ENCODE data around the gene TM9SF3.

TM9SF3 gene

GRCh38 chr10:96491303-96491702 is 95.5 kb downstream of the TM9SF3 start:
- TF ChIP-seq EZH2 (IDR thresholded peaks at IDR 0.05; ENCODE audit: borderline replicate concordance, low read length) (no peak), CTCF (IDR thresholded peaks at IDR 0.05; ENCODE audit: low read length) (peak; percentile 14; the same call in 1 of the 2 replicates)
- no peaks in the 10 kb centered on the region for H3K27me3 ChIP-seq (ENCODE audit: insufficient read depth, low read length)
- no peak overlapping the region for H3K4me2 ChIP-seq (ENCODE audit: low read length)
- H3K4me1 ChIP-seq (ENCODE audit: insufficient read depth, low read length, severe bottlenecking): no peaks in the 10 kb centered on the region
- H3K9me2 ChIP-seq (ENCODE audit: low read depth, low read length): no peaks in the 10 kb centered on the region
- H3K27ac ChIP-seq (ENCODE audit: low read depth, low read length, poor library complexity, severe bottlenecking): no peak overlapping the region
- no peaks in the 10 kb centered on the region for H3K36me3 ChIP-seq (ENCODE audit: insufficient read depth, low read length)
- H3F3A ChIP-seq (ENCODE audit: insufficient read depth, low read length): no peaks in the 10 kb centered on the region
- H2AFZ ChIP-seq (ENCODE audit: low read length): no peak overlapping the region
- H4K20me1 ChIP-seq (ENCODE audit: insufficient read depth, low read length): no peaks in the 10 kb centered on the region
- no peak overlapping the region for H3K9ac ChIP-seq (ENCODE audit: low read length)
- H3K79me2 ChIP-seq (ENCODE audit: insufficient read depth, low read length): no peaks in the 10 kb centered on the region
- H3K9me3 ChIP-seq (ENCODE audit: low read length): no peaks in the 10 kb centered on the region
- no peak overlapping the region for H3K4me3 ChIP-seq (ENCODE audit: low read depth, low read length, poor library complexity, severe bottlenecking)

GRCh38 chr10:96488161-96488935 is 98.5 kb downstream of the TM9SF3 start:
- TF ChIP-seq EZH2 (IDR thresholded peaks at IDR 0.05; ENCODE audit: borderline replicate concordance, low read length): no peak
- no peak for TF ChIP-seq CTCF (IDR thresholded peaks at IDR 0.05; ENCODE audit: low read length)
- Histone ChIP-seq H3K4me1 (ENCODE audit: insufficient read depth, low read length, severe bottlenecking) (no peaks in the 10 kb centered on the region), H4K20me1 (ENCODE audit: insufficient read depth, low read length) (no peaks in the 10 kb centered on the region)

GRCh38 chr10:96482815-96483588 is 103.8 kb downstream of the TM9SF3 start:
- Histone ChIP-seq H3K4me3 (ENCODE audit: low read depth, low read length, poor library complexity, severe bottlenecking) (no peak overlapping the region), H3K9me3 (ENCODE audit: low read length) (no peaks in the 10 kb centered on the region), H2AFZ (ENCODE audit: low read length) (no peak overlapping the region), H3K79me2 (ENCODE audit: insufficient read depth, low read length) (no peaks in the 10 kb centered on the region), H3K9me2 (ENCODE audit: low read depth, low read length) (no peaks in the 10 kb centered on the region), H3K4me2 (ENCODE audit: low read length) (no peak overlapping the region), H3K36me3 (ENCODE audit: insufficient read depth, low read length) (no peaks in the 10 kb centered on the region), H3K9ac (ENCODE audit: low read length) (no peak overlapping the region), H3F3A (ENCODE audit: insufficient read depth, low read length) (no peaks in the 10 kb centered on the region), H4K20me1 (ENCODE audit: insufficient read depth, low read length) (no peaks in the 10 kb centered on the region), H3K27ac (ENCODE audit: low read depth, low read length, poor library complexity, severe bottlenecking) (no peak overlapping the region), H3K4me1 (ENCODE audit: insufficient read depth, low read length, severe bottlenecking) (no peaks in the 10 kb centered on the region), H3K27me3 (ENCODE audit: insufficient read depth, low read length) (no peaks in the 10 kb centered on the region)
- TF ChIP-seq CTCF (IDR thresholded peaks at IDR 0.05; ENCODE audit: low read length) (no peak), EZH2 (IDR thresholded peaks at IDR 0.05; ENCODE audit: borderline replicate concordance, low read length) (no peak)

More at GRCh38 chr10:96488161-96488935, 98.5 kb downstream of the TM9SF3 start:
- Histone ChIP-seq H3K9me2 (ENCODE audit: low read depth, low read length) (no peaks in the 10 kb centered on the region), H3K27me3 (ENCODE audit: insufficient read depth, low read length) (no peaks in the 10 kb centered on the region), H2AFZ (ENCODE audit: low read length) (no peak overlapping the region), H3K27ac (ENCODE audit: low read depth, low read length, poor library complexity, severe bottlenecking) (no peak overlapping the region), H3F3A (ENCODE audit: insufficient read depth, low read length) (no peaks in the 10 kb centered on the region), H3K79me2 (ENCODE audit: insufficient read depth, low read length) (no peaks in the 10 kb centered on the region), H3K4me2 (ENCODE audit: low read length) (no peak overlapping the region), H3K9me3 (ENCODE audit: low read length) (no peaks in the 10 kb centered on the region), H3K9ac (ENCODE audit: low read length) (no peak overlapping the region), H3K36me3 (ENCODE audit: insufficient read depth, low read length) (no peaks in the 10 kb centered on the region), H3K4me3 (ENCODE audit: low read depth, low read length, poor library complexity, severe bottlenecking) (no peak overlapping the region)
